Astrocyte (in vitro differentiated cells and primary cell): ENCODE data around the gene GFM1. TPM values are rescaled to one million over a fixed set of nuclear protein-coding genes. Genes with fewer than 3 reads are reported as not detected.

Experiments
- DNase-seq: peaks from one replicate; pipeline ENCODE4 v3.0.0-alpha.2; 2010; ENCODE audit warnings: low read depth
- FAIRE-seq: peaks from 2 replicates; lab custom pipeline; 2011; peaks lifted over from hg19 to GRCh38; lab: Jason Lieb, UNC
- H2AFZ ChIP-seq: 2 replicates; pipeline ENCODE4 v1.6.0; 2012; ENCODE audit warnings: low read depth, low read length, inconsistent platforms
- H3K27ac ChIP-seq: 2 replicates; pipeline ENCODE4 v1.5.1; 2011; ENCODE audit warnings: low read depth, low read length, inconsistent platforms
- H3K27me3 ChIP-seq: 2 replicates; pipeline ENCODE4 v1.6.0; 2011; ENCODE audit warnings: low read length, inconsistent platforms; ENCODE audit not compliant: insufficient read depth
- H3K36me3 ChIP-seq: 2 replicates; pipeline ENCODE4 v1.5.1; 2011; ENCODE audit warnings: low read length, inconsistent platforms; ENCODE audit not compliant: insufficient read depth
- H3K4me1 ChIP-seq: 2 replicates; pipeline ENCODE4 v1.5.1; 2011; ENCODE audit warnings: low read length, inconsistent platforms; ENCODE audit not compliant: insufficient read depth
- H3K4me2 ChIP-seq: 2 replicates; pipeline ENCODE4 v1.6.0; 2012; ENCODE audit warnings: low read length, inconsistent platforms
- H3K4me3 ChIP-seq: 2 replicates; pipeline ENCODE4 v1.5.1; 2011; ENCODE audit warnings: low read depth, mild to moderate bottlenecking, low read length, inconsistent platforms; ENCODE audit not compliant: insufficient read depth
- H3K79me2 ChIP-seq: 2 replicates; pipeline ENCODE4 v1.6.0; 2012; ENCODE audit warnings: mild to moderate bottlenecking, low read length, inconsistent platforms; ENCODE audit not compliant: insufficient read depth
- H3K9ac ChIP-seq: 2 replicates; pipeline ENCODE4 v1.6.0; 2012; ENCODE audit warnings: mild to moderate bottlenecking, low read length, inconsistent platforms
- H3K9me3 ChIP-seq: 2 replicates; pipeline ENCODE4 v1.5.1; 2012; ENCODE audit warnings: low read depth, mild to moderate bottlenecking, low read length, inconsistent platforms; ENCODE audit not compliant: insufficient read depth
- H4K20me1 ChIP-seq: 2 replicates; pipeline ENCODE4 v1.6.0; 2012; ENCODE audit warnings: low read length, inconsistent platforms; ENCODE audit not compliant: insufficient read depth
- H3K27ac Mint-ChIP-seq: one replicate; pipeline ENCODE4 v1.8.0; 2021; ENCODE audit warnings: mild to moderate bottlenecking, mixed read lengths; ENCODE audit not compliant: unreplicated experiment
- H3K27me3 Mint-ChIP-seq: one replicate; pipeline ENCODE4 v1.8.0; 2021; ENCODE audit warnings: low read depth, mixed read lengths; ENCODE audit not compliant: unreplicated experiment
- H3K36me3 Mint-ChIP-seq: one replicate; pipeline ENCODE4 v1.8.0; 2021; ENCODE audit warnings: low read depth, mixed read lengths; ENCODE audit not compliant: unreplicated experiment
- H3K4me1 Mint-ChIP-seq: one replicate; pipeline ENCODE4 v1.8.0; 2021; ENCODE audit warnings: low read depth, mixed read lengths; ENCODE audit not compliant: unreplicated experiment
- H3K4me3 Mint-ChIP-seq: one replicate; pipeline ENCODE4 v1.8.0; 2021; ENCODE audit warnings: mild to moderate bottlenecking, moderate library complexity, mixed read lengths; ENCODE audit not compliant: unreplicated experiment
- H3K9me3 Mint-ChIP-seq: one replicate; pipeline ENCODE4 v1.8.0; 2021; ENCODE audit warnings: mild to moderate bottlenecking, mixed read lengths; ENCODE audit not compliant: unreplicated experiment
- EZH2 ChIP-seq: IDR thresholded peaks from 2 replicates; pipeline ENCODE4 v1.6.1; 2012; ENCODE audit warnings: mild to moderate bottlenecking, low read length, inconsistent platforms; ENCODE audit not compliant: insufficient read depth
- total RNA-seq: library from RNA; stranded (reverse); gene quantifications from 2 replicates; pipeline ENCODE4 v1.2.1, GENCODE V29; 2021
- TF ChIP-seq, protein P1 (sequence below): IDR thresholded peaks from 2 replicates; pipeline ENCODE4 v1.5.1; 2011; ENCODE audit warnings: low read depth, mild to moderate bottlenecking, inconsistent platforms, low read length, moderate library complexity; ENCODE audit not compliant: insufficient read depth

The GFM1 gene
- total RNA-seq, 1 donor from 2014 or later, result 32.6 TPM

GRCh38 chr3:158727206-158728060, 83.1 kb downstream of the GFM1 start:
- Mint-ChIP-seq H3K27ac (peak overlapping the region; percentile 21), H3K27me3 (peaks cover 2% of the 10 kb centered on the region), H3K9me3 (no peaks in the 10 kb centered on the region), H3K36me3 (no peaks in the 10 kb centered on the region), H3K4me3 (no peak overlapping the region), H3K4me1 (peaks cover 27% of the 10 kb centered on the region)
- no peak overlapping the region for H2AFZ ChIP-seq
- no peak for FAIRE-seq
- peaks cover 3% of the 10 kb centered on the region for H3K79me2 ChIP-seq
- H3K9me3 ChIP-seq, result no peaks in the 10 kb centered on the region
- H4K20me1 ChIP-seq, result no peaks in the 10 kb centered on the region
- DNase-seq, result peak; percentile 60
- no peak overlapping the region for H3K4me3 ChIP-seq
- H3K4me2 ChIP-seq, result peak overlapping the region; percentile 27
- no peaks in the 10 kb centered on the region for H3K27me3 ChIP-seq
- H3K9ac ChIP-seq, result no peak overlapping the region
- H3K27ac ChIP-seq, result no peak overlapping the region
- no peaks in the 10 kb centered on the region for H3K36me3 ChIP-seq
- peaks cover 54% of the 10 kb centered on the region for H3K4me1 ChIP-seq
- TF ChIP-seq, protein P1, sequence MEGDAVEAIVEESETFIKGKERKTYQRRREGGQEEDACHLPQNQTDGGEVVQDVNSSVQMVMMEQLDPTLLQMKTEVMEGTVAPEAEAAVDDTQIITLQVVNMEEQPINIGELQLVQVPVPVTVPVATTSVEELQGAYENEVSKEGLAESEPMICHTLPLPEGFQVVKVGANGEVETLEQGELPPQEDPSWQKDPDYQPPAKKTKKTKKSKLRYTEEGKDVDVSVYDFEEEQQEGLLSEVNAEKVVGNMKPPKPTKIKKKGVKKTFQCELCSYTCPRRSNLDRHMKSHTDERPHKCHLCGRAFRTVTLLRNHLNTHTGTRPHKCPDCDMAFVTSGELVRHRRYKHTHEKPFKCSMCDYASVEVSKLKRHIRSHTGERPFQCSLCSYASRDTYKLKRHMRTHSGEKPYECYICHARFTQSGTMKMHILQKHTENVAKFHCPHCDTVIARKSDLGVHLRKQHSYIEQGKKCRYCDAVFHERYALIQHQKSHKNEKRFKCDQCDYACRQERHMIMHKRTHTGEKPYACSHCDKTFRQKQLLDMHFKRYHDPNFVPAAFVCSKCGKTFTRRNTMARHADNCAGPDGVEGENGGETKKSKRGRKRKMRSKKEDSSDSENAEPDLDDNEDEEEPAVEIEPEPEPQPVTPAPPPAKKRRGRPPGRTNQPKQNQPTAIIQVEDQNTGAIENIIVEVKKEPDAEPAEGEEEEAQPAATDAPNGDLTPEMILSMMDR, result peak; percentile 94
- TF ChIP-seq EZH2, result no peak

- Histone ChIP-seq H3K9ac (no peak overlapping the region), H4K20me1 (no peaks in the 10 kb centered on the region), H2AFZ (no peak overlapping the region), H3K27ac (no peak overlapping the region), H3K4me3 (no peak overlapping the region), H3K9me3 (no peaks in the 10 kb centered on the region), H3K79me2 (peaks cover 3% of the 10 kb centered on the region), H3K4me2 (peak overlapping the region; percentile 27), H3K36me3 (no peaks in the 10 kb centered on the region), H3K27me3 (no peaks in the 10 kb centered on the region), H3K4me1 (peaks cover 50% of the 10 kb centered on the region)
- H3K27ac Mint-ChIP-seq, result peak overlapping the region; percentile 21
- H3K4me1 Mint-ChIP-seq, result peaks cover 24% of the 10 kb centered on the region
- no peaks in the 10 kb centered on the region for H3K36me3 Mint-ChIP-seq
- DNase-seq (no peak), FAIRE-seq (no peak)
- no peak overlapping the region for H3K4me3 Mint-ChIP-seq
- no peaks in the 10 kb centered on the region for H3K9me3 Mint-ChIP-seq
- TF ChIP-seq, protein P1, result no peak
- TF ChIP-seq EZH2, result no peak
- peaks cover 2% of the 10 kb centered on the region for H3K27me3 Mint-ChIP-seq
These were observed 83.7 kb downstream of the GFM1 start for GRCh38 chr3:158728061-158728377.

DNA sequence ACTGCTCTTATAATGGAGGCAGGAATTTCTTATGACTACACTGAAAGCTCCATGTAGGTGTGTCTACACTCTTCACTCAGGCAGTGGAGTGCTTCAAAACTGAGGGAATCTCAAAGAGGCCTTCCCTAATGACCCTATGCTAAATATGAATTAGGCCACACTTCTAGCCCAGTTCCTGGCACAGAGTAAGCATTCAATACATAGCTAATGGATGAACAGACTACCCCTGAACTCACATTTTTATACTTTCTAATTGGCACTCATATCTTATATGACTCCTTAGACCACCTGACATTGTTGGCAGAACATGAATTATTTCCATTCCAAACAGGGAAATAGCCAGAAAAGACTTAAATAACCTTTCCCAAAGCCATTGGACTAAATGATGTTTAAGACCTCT, 84.5 kb downstream of the GFM1 start:
- no peak overlapping the region for H2AFZ ChIP-seq
- no peaks in the 10 kb centered on the region for H3K9me3 ChIP-seq
- H3K79me2 ChIP-seq, result peaks cover 3% of the 10 kb centered on the region
- no peak overlapping the region for H3K4me3 Mint-ChIP-seq
- H3K27me3 Mint-ChIP-seq, result peaks cover 4% of the 10 kb centered on the region
- no peaks in the 10 kb centered on the region for H3K36me3 ChIP-seq
- no peaks in the 10 kb centered on the region for H4K20me1 ChIP-seq
- H3K27ac ChIP-seq, result no peak overlapping the region
- no peak overlapping the region for H3K9ac ChIP-seq
- no peak overlapping the region for H3K4me2 ChIP-seq
- H3K4me1 ChIP-seq, result peaks cover 41% of the 10 kb centered on the region
- TF ChIP-seq, protein P1, result no peak
- no peak for TF ChIP-seq EZH2
- H3K36me3 Mint-ChIP-seq, result peaks cover under 1% of the 10 kb centered on the region
- H3K27ac Mint-ChIP-seq, result no peak overlapping the region
- DNase-seq (peak; percentile 75), FAIRE-seq (no peak)
- no peaks in the 10 kb centered on the region for H3K27me3 ChIP-seq
- H3K9me3 Mint-ChIP-seq, result no peaks in the 10 kb centered on the region
- H3K4me3 ChIP-seq, result no peak overlapping the region
- peaks cover 22% of the 10 kb centered on the region for H3K4me1 Mint-ChIP-seq
